CD4-positive, CD25-positive, alpha-beta regulatory T cell (primary cell): ENCODE measurements around the gene NR5A1. TPM values are rescaled to one million over a fixed set of nuclear protein-coding genes. Genes with fewer than 3 reads are reported as not detected.

Experiments used
- ATAC-seq, 2 donors: fragments of 150-1000 bp; cut with Tn5 transposase; one replicate each; pipeline ENCODE4 v1.10.0; 2021; ENCODE audit warnings: low read depth in 2 of 2, moderate number of reproducible peaks in 2 of 2, moderate library complexity in 1 of 2
- DNase-seq, 3 donors: peaks; one replicate each; pipeline versions ENCODE4 v3.0.0 to v3.0.0-alpha.2; 2012 to 2022; ENCODE audit warnings: mixed read lengths in 1 of 3
- H3K27ac ChIP-seq: one replicate; pipeline ENCODE4 v1.7.0; 2013; ENCODE audit warnings: mild to moderate bottlenecking, low read length; ENCODE audit not compliant: insufficient read depth, poor library complexity, severe bottlenecking
- H3K27me3 ChIP-seq: one replicate; pipeline ENCODE4 v1.7.0; 2013; ENCODE audit warnings: low read length; ENCODE audit not compliant: control insufficient read depth, insufficient read depth
- H3K36me3 ChIP-seq: one replicate; pipeline ENCODE4 v1.7.0; 2013; ENCODE audit warnings: mild to moderate bottlenecking, low read length, moderate library complexity; ENCODE audit not compliant: control insufficient read depth, insufficient read depth
- H3K4me1 ChIP-seq: 2 replicates; pipeline ENCODE4 v1.7.0; 2013; ENCODE audit warnings: mild to moderate bottlenecking, low read length; ENCODE audit not compliant: insufficient read depth, control insufficient read depth, poor library complexity, severe bottlenecking
- H3K4me3 ChIP-seq: one replicate; pipeline ENCODE4 v1.7.0; 2013; ENCODE audit warnings: low read depth, mild to moderate bottlenecking, low read length, moderate library complexity
- H3K9me3 ChIP-seq, 2 experiments: 1 replicate in 1 of 2; 2 replicates in 1 of 2; pipeline ENCODE4 v1.7.0; 2013; ENCODE audit warnings: low read length in 2 of 2, mild to moderate bottlenecking in 1 of 2, moderate library complexity in 1 of 2; ENCODE audit not compliant: control insufficient read depth in 2 of 2
- H3K27ac Mint-ChIP-seq, 3 donors: one replicate each; pipeline ENCODE4 v1.8.0; 2020 to 2022; ENCODE audit warnings: mild to moderate bottlenecking in 3 of 3, mixed read lengths in 3 of 3, moderate library complexity in 2 of 3
- H3K27me3 Mint-ChIP-seq: one replicate; pipeline ENCODE4 v1.8.0; 2022; ENCODE audit warnings: mild to moderate bottlenecking, mixed read lengths
- H3K36me3 Mint-ChIP-seq: one replicate; pipeline ENCODE4 v1.8.0; 2020; ENCODE audit warnings: mixed read lengths
- H3K4me1 Mint-ChIP-seq, 4 donors: one replicate each; pipeline ENCODE4 v1.8.0; 2020 to 2022; ENCODE audit warnings: mixed read lengths in 4 of 4, mild to moderate bottlenecking in 1 of 4
- H3K4me3 Mint-ChIP-seq, 4 donors: one replicate each; pipeline ENCODE4 v1.8.0; 2020 to 2022; ENCODE audit warnings: mild to moderate bottlenecking in 4 of 4, mixed read lengths in 4 of 4, moderate library complexity in 3 of 4
- H3K9me3 Mint-ChIP-seq, 7 donors: one replicate each; pipeline ENCODE4 v1.8.0; 2020 to 2022; ENCODE audit warnings: mixed read lengths in 7 of 7, mild to moderate bottlenecking in 3 of 7, moderate library complexity in 2 of 7
- polyA plus RNA-seq, 4 donors: library from polyadenylated mRNA; unstranded; fragments of 300-500 nt; fragmentation: Illumina TruSeq; gene quantifications; one replicate each; pipeline ENCODE4 v1.2.3, GENCODE V29; 2021
- total RNA-seq: library from RNA; stranded (reverse); gene quantifications from one replicate; pipeline ENCODE4 v1.2.3, GENCODE V29; 2022

NR5A1 gene
- total and polyA plus RNA-seq, 5 donors from 2014 or later, result not detected

DNA sequence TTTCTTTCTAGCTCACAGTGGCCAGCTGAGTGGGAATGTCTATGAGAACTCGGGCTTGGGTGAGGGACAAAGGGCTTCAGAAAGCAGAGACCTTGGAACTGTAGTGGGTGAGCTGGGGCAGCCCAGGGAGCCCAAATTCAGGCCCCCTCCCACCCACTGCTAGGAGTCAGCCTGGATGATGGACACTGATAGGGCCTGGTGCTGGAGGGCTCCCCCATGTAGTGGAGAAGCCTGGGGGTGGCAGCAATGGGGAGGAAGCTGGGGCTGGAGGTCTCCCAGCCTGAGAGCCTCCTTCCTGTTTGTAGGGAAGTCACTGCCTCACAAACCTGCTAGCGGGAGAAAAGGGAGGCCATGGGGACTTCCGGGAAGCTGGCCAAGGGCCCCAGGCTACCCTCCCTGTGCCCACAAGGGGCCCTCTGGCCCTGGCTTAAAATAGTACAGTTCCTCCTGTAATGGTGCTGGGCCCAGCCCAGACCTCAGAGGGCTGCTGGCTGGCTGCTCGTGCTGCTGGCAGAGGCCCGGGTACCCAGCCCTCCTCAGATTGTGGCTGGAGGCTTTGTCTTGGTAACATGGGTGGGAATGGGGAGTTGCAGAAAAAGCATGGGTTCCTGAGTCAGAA is 6.3 kb upstream of the NR5A1 start:
- Mint-ChIP-seq H3K4me3 (no peak overlapping the region), H3K27ac (no peak overlapping the region), H3K27me3 (peaks cover 9% of the 10 kb centered on the region), H3K36me3 (no peaks in the 10 kb centered on the region), H3K4me1 (no peaks in the 10 kb centered on the region), H3K9me3 (peaks cover 0 to 3% (median 0%) of the 10 kb centered on the region in 7 donors)
- ATAC-seq (no peak), DNase-seq (no peak)
- Histone ChIP-seq H3K4me1 (no peaks in the 10 kb centered on the region), H3K27ac (no peak overlapping the region), H3K27me3 (peaks cover 2% of the 10 kb centered on the region), H3K9me3 (no peaks in the 10 kb centered on the region), H3K36me3 (no peaks in the 10 kb centered on the region), H3K4me3 (no peak overlapping the region)

DNA sequence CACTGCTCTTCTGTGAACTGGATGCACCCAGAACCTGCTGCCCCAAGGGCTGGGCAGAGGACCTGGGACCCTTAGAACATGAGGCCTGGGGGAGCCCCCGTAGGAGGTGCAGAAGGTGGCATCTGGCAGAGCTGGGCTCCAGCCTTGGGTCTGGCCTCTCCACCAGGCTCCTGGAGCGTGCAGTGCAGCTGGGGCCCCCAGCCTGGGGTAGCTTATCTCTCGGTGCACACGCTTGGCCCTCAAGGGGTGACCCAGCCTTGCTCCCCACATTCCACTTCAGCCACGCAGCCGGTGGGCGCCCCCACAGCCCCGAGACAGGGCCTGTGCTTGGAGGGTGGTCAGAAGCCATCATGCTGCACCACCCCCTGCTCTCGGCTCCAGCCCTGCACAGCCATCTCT is 5.6 kb upstream of the NR5A1 start:
- H3K36me3 ChIP-seq, result no peaks in the 10 kb centered on the region
- H3K4me1 Mint-ChIP-seq, result no peaks in the 10 kb centered on the region
- H3K27me3 Mint-ChIP-seq, result peaks cover 14% of the 10 kb centered on the region
- H3K9me3 Mint-ChIP-seq, result peaks cover 0 to 3% (median 0%) of the 10 kb centered on the region in 7 donors
- no peak overlapping the region for H3K4me3 ChIP-seq
- no peaks in the 10 kb centered on the region for H3K9me3 ChIP-seq
- peaks cover 2% of the 10 kb centered on the region for H3K27me3 ChIP-seq
- H3K27ac ChIP-seq, result no peak overlapping the region
- ATAC-seq (no peak), DNase-seq (no peak)
- no peak overlapping the region for H3K4me3 Mint-ChIP-seq
- no peak overlapping the region for H3K27ac Mint-ChIP-seq
- no peaks in the 10 kb centered on the region for H3K36me3 Mint-ChIP-seq
- H3K4me1 ChIP-seq, result no peaks in the 10 kb centered on the region

DNA sequence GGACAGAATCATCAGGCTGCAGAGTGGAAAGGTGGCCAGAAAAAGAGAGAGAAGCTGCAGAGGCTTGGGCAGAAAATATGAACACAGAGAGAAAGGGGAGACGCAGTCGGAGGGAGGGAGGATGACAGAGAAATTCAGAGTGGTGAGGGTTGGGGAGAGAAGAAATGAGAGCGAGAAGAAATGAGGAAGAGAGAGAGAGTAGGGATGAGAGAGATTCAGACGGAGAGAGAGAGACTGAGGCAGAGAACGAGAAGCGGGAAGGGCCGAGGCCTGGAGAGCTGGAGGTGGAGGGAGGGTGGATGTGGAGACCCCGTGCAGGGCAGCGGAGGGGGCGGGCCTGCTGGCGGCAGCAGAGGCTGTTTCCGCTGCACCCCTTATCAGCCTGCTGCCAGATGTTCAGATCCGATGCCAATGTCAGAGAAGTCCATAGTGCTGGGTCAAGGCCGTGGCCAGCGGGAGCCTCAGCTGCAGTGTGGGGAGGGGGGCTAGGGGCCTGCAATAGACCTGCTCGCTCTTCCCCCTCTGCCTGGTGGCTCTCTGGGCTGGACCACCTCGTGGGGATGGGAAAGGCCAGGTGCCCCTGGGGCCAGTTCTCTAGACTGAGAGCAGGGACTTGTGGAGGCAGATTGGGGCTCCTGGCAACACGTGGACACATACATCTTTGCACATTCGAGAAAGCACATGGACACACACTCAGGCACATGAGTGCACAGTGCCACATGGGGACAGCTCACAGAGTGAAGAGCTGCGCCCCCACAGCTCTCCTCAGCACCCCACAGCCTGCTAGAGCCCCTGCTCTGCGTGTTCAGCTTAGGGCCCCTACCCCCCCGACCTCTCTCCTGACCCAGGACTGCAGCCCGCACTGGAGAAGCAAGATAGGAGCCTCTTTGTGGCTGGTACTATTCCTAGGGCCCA is 4.9 kb upstream of the NR5A1 start:
- H3K4me1 ChIP-seq, result no peaks in the 10 kb centered on the region
- ATAC-seq (no peak), DNase-seq (no peak)
- H3K27me3 ChIP-seq, result peaks cover 2% of the 10 kb centered on the region
- Mint-ChIP-seq H3K27me3 (peaks cover 14% of the 10 kb centered on the region), H3K4me1 (no peaks in the 10 kb centered on the region), H3K27ac (peak overlapping the region in 1 of 3 donors; percentile 80), H3K36me3 (no peaks in the 10 kb centered on the region), H3K4me3 (no peak overlapping the region), H3K9me3 (peaks cover 0 to 3% (median 0%) of the 10 kb centered on the region in 7 donors)
- H3K9me3 ChIP-seq, result no peaks in the 10 kb centered on the region
- no peak overlapping the region for H3K27ac ChIP-seq
- H3K36me3 ChIP-seq, result no peaks in the 10 kb centered on the region
- no peak overlapping the region for H3K4me3 ChIP-seq

DNA sequence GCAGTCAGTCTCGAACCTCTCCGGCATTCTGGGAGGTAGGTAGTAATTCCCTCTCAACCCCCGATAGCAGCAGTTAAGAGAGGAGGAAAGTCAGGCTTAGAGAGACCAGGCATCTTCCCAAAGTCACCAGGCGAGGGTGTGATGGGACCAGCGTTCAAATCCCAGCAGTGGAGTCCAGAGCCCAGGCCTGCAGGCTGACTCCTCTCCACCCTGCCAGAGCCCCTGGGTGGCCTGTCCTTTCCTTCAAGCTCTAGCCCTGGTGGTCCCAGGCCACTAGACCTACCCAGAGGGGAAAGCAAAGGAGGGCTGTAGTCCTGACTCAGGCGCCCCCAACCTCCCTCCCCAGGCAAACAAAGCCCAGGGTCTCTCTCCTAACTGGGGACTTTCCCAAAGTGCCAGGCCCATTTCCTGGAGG is 4.2 kb upstream of the NR5A1 start:
- H3K4me3 Mint-ChIP-seq, result no peak overlapping the region
- H3K36me3 Mint-ChIP-seq, result no peaks in the 10 kb centered on the region
- H3K4me1 Mint-ChIP-seq, result no peaks in the 10 kb centered on the region
- DNase-seq (no peak), ATAC-seq (no peak)
- Histone ChIP-seq H3K36me3 (no peaks in the 10 kb centered on the region), H3K27ac (no peak overlapping the region), H3K9me3 (no peaks in the 10 kb centered on the region), H3K4me3 (no peak overlapping the region), H3K27me3 (no peaks in the 10 kb centered on the region), H3K4me1 (no peaks in the 10 kb centered on the region)
- H3K9me3 Mint-ChIP-seq, result peaks cover 0 to under 1% (median 0%) of the 10 kb centered on the region in 7 donors
- peak overlapping the region in 1 of 3 donors; percentile 80 for H3K27ac Mint-ChIP-seq
- H3K27me3 Mint-ChIP-seq, result peaks cover 19% of the 10 kb centered on the region

DNA sequence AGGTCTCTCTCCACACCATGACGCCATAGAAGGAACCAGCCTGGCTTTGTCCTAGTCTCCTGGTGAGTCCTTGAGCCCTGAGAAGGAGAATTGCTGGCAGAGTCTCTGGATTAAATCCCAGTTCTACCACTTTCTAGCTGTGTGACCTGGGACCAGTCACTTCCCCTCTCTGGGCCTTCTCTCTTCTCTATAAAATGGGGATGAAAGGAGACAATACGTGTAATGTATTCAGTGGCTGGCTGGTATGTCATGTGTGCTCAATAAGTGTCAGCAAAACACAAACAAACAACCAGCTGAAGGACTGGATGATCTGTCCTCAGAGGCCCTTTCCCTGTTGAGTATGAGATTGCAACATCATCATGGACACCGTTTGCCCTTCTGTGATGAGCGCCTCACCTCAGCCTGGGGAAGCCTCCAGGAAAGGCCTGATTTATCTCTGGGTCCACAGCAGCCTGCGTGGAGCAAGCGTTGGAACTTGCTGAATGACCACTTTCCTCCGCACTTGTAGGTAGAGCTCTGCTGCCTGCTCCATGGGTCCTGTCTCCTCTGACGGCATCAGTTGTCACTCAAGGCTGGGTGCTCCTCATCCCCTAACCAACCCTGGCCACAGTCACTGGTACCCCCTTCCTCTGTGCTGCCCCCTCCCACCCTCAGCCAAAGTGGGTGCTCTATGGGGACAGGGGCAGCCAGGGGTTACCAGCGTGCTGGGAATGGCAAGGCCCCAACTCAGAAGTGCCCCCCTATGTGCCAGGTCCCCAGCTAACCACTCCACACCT is 3.6 kb upstream of the NR5A1 start:
- H3K4me1 ChIP-seq, result no peaks in the 10 kb centered on the region
- Mint-ChIP-seq H3K27ac (no peak overlapping the region), H3K4me3 (no peak overlapping the region), H3K9me3 (no peaks in the 10 kb centered on the region), H3K36me3 (no peaks in the 10 kb centered on the region), H3K4me1 (no peaks in the 10 kb centered on the region), H3K27me3 (peaks cover 20% of the 10 kb centered on the region)
- ATAC-seq (no peak), DNase-seq (no peak)
- no peaks in the 10 kb centered on the region for H3K9me3 ChIP-seq
- H3K27me3 ChIP-seq, result no peaks in the 10 kb centered on the region
- H3K4me3 ChIP-seq, result no peak overlapping the region
- no peaks in the 10 kb centered on the region for H3K36me3 ChIP-seq
- no peak overlapping the region for H3K27ac ChIP-seq

DNA sequence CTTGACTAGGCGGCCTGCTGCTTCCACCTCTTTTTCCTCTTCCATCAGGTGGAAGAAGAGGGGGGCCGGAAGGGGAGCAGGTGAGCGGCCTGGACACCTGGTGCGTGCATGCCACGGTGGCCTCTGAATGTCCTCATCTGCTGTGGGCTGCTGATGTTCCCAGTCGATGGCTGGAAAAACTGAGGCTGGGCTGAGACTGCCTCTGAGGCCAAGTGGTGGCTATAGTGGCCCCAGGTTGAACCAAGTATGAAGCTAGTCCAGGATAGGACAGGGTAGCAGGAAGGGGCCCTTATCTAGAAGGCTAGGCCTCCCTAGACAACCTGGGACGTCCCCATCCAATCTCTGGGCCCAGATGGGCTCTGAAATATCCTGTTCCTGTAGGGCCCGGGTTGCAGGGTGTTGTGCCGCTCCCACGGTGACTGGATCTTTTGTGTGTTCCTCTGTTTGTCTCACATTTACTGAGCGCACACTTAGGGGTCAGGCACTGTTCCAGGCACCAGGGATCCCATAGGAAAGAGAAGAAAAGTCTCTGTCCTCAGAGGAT is 753 bp upstream of the NR5A1 start:
- H3K27me3 Mint-ChIP-seq, result peaks cover 33% of the 10 kb centered on the region
- H3K4me3 Mint-ChIP-seq, result no peak overlapping the region
- peaks cover 0 to 9% (median 0%) of the 10 kb centered on the region in 4 donors for H3K4me1 Mint-ChIP-seq
- H3K36me3 Mint-ChIP-seq, result no peaks in the 10 kb centered on the region
- no peaks in the 10 kb centered on the region for H3K9me3 ChIP-seq
- H3K36me3 ChIP-seq, result no peaks in the 10 kb centered on the region
- no peak for DNase-seq
- no peak overlapping the region for H3K4me3 ChIP-seq
- H3K4me1 ChIP-seq, result peaks cover 4% of the 10 kb centered on the region
- ATAC-seq, result no peak
- no peaks in the 10 kb centered on the region for H3K27me3 ChIP-seq
- no peak overlapping the region for H3K27ac ChIP-seq
- peaks cover 0 to 3% (median 0%) of the 10 kb centered on the region in 7 donors for H3K9me3 Mint-ChIP-seq
- no peak overlapping the region for H3K27ac Mint-ChIP-seq

DNA sequence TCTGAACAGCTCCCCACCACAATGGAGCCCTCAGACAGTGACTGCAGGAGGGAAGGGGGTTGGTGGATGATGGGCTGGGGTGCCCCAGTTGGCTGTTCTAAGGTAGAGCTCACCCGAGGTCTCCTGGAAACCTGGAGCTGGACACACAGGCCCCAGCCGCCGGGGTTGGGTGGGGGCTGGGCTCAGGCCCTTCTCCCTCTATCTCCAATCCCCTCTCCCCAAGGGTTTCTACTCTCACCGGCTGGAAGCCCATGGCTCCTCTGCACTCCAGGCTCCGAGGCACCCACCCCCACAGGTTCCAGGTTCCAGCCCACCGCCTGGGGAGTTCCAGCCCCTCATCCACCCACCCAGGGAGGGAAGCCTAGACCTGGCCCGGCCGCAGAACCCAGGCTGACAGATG is 766 bp downstream of the NR5A1 start:
- Histone ChIP-seq H3K4me1 (peaks cover 4% of the 10 kb centered on the region), H3K27me3 (no peaks in the 10 kb centered on the region), H3K4me3 (no peak overlapping the region), H3K27ac (no peak overlapping the region), H3K36me3 (no peaks in the 10 kb centered on the region), H3K9me3 (no peaks in the 10 kb centered on the region)
- no peak overlapping the region for H3K4me3 Mint-ChIP-seq
- DNase-seq (no peak), ATAC-seq (no peak)
- peaks cover 35% of the 10 kb centered on the region for H3K27me3 Mint-ChIP-seq
- no peak overlapping the region for H3K27ac Mint-ChIP-seq
- peaks cover 0 to 9% (median 0%) of the 10 kb centered on the region in 4 donors for H3K4me1 Mint-ChIP-seq
- H3K9me3 Mint-ChIP-seq, result peaks cover 0 to 3% (median 0%) of the 10 kb centered on the region in 7 donors
- H3K36me3 Mint-ChIP-seq, result no peaks in the 10 kb centered on the region
